DMS153 (cell line): ENCODE data around the gene DGKQ.

Experiments
- DNase-seq: peaks from one replicate; lab custom pipeline; 2025; lab: John Stamatoyannopoulos, UW

Gene DGKQ, protein sequence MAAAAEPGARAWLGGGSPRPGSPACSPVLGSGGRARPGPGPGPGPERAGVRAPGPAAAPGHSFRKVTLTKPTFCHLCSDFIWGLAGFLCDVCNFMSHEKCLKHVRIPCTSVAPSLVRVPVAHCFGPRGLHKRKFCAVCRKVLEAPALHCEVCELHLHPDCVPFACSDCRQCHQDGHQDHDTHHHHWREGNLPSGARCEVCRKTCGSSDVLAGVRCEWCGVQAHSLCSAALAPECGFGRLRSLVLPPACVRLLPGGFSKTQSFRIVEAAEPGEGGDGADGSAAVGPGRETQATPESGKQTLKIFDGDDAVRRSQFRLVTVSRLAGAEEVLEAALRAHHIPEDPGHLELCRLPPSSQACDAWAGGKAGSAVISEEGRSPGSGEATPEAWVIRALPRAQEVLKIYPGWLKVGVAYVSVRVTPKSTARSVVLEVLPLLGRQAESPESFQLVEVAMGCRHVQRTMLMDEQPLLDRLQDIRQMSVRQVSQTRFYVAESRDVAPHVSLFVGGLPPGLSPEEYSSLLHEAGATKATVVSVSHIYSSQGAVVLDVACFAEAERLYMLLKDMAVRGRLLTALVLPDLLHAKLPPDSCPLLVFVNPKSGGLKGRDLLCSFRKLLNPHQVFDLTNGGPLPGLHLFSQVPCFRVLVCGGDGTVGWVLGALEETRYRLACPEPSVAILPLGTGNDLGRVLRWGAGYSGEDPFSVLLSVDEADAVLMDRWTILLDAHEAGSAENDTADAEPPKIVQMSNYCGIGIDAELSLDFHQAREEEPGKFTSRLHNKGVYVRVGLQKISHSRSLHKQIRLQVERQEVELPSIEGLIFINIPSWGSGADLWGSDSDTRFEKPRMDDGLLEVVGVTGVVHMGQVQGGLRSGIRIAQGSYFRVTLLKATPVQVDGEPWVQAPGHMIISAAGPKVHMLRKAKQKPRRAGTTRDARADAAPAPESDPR

DNA sequence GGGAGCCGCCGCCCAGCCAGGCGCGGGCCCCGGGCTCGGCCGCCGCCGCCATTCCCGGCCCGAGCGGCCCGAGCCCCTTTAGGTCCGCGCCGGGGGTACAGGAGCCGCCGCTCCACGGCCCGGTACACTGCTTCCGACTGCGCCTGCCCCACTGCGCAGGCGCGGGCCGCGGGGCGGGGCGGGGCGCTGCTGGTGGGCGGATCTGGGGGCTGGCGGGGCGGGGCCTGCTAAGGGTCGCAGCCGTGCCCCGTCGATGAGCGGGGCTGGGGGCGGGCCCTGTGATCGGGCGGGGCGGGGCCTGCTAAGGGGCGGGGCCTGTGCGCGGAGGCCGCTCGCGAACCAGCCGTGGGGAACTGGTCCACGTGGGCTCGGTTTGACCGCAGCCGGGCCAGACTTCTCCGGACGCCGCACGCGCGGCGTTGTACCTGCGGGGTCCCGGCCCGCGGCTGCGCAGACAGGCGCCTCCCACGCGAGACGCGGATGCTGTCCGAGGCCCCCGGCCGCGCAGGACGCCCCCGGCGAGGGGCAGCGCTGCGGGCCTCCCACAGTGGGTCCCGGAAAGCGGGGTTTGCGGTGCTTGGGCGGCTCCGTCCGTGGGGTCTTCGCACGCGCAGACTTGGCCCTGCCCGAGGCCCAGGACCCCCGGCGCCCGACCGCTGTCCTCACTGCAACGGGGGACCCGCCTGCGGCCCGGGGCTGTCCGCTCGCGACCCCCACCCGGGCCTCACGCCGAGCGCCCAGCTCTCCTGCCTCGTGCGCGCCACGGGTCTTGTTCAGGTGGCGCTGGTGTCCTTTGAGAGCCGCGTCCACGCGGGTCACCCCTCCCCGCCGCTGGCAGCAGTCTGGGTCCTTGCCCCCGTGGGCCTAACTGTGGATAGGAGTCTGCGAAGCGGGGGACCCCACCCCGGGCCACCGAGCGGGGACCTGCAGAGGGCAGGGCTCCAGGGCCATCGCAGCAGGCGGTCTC, at the start of gene DGKQ:
Gene DGKQ (minus strand): TSS at position 139 of the 967 bp plus-strand sequence. CDS start 87 bp downstream, at position 52.
- DNase-seq = no peak

DNA sequence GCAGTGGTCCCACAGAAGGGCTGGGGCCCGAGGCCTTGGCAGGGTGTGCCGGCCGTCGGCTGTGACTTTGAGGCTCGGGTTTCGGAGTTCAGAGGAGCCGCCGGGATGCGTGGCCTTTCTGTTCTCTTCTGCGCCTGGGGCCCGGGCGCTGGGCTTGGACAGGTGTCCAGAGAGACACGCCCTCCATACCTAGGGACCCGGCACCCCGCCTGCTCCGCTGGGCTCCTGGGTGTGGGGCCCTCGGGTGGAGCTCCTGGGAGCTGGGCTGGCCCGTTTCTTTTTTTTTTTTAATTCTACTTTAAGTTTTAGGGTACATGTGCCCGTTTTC, 49.3 kb upstream of the DGKQ start:
- DNase-seq = no peak

DNA sequence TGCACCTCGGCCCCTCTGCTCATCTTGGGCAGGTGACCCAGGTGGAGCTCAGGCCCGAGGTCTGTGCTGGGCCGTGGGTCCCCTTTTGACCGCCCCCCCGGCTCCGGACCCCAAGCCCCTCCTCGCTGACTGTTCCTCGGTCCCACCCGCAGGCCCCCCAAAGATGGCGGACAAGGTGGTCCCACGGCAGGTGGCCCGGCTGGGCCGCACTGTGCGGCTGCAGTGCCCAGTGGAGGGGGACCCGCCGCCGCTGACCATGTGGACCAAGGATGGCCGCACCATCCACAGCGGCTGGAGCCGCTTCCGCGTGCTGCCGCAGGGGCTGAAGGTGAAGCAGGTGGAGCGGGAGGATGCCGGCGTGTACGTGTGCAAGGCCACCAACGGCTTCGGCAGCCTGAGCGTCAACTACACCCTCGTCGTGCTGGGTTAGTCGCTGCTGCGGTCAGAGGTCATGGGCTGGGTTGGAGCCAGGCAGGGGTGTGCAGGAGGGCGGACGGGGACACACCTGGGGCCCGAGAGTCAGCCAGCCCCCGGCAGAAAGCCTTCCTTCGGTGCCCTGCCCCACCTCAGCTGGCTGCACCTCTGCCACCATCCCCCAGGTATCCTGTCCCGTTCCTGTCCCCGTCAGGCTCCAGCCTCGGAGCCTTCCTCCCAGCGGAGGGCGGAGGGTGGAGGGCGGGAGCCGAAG, 48.8 kb upstream of the DGKQ start:
- DNase-seq = no peak

DNA sequence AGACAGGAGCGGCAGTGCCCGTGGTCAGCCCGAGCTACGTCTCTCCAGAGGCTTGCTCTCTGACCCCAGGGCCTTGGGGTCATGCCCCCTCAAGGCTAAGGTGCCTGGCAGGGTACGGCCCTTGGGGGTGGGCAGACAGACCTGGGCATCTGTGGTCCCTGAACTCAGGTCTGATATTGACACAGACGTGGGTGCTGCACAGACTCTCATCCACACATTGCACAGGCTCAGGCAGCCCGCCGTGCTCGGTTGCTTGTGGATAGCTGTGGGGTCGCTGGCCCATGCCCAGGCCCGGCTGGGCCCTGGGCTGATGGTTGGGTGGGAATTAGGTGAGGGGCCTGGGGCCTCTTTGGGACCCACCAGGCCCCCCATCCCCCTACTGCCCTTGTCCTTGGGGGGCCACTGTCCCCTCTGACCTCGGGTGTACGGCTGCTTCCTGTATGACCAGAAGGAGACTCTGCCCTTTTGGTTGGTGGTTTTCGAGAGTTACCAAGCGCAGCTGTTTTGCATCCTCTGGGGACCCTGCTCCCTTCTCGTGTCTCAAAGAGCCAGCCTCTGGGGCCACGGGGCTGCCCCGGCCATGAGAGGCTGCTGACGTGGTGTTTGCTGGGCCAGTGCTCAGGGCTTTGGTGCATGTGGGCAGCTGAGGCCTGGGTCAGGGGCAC, 48.1 kb upstream of the DGKQ start:
- no peak for DNase-seq

DNA sequence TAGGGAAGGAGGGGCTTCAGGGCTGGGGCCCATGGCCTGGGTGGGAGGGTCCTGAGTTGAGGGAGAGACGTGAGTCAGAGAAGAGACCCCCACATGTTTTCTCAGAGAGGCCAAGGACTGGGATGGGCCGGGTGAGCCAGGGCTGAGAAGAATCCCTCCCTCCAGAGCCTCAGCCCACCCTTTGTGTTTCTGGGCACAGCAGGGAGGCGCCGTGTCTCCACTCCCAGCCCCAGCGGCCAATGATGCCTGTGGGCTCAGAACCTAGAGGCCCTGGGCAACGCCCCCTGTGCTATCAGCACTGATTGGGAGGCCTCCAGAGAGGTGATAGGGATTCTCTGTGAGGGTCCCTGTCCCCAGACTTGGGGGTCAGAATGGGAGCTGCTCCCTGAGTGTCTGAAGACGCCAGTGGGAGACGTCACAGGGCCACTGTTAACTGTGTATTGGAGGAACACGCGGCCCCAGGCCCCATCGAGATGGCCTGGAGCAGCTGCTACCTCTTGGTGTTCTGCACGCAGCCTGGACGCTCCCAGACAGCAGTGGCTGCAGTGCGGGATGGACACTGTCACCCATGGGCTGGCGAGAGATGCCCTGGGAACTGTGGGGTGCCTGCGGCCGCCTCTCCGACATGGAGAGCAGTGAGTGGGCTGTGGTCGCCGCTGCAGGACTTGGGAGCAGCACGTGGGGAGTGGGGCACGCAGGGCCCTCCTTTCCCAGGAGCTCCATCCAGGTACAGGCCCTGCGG, 46.5 kb upstream of the DGKQ start:
- DNase-seq = no peak

DNA sequence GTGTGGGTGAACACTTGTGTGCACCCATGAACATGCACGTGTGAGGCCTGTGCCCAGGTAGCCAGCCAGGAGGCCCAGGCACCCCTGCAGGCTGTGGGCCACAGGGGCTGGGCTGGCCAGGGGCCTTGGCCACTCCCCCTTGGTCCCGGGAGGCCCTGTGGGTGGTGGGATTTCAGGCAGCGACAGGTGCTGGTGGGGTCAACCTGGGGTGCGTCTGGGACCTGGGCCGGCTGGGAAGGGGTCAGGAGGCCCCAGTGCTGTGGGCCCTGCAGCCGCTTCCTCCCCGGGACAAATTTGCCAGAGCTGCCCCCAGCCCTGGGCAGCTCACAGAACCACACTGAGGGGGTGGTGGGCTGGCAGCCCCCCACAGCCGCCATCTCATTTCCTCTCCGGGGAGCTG, 46.0 kb upstream of the DGKQ start:
- DNase-seq = no peak

DNA sequence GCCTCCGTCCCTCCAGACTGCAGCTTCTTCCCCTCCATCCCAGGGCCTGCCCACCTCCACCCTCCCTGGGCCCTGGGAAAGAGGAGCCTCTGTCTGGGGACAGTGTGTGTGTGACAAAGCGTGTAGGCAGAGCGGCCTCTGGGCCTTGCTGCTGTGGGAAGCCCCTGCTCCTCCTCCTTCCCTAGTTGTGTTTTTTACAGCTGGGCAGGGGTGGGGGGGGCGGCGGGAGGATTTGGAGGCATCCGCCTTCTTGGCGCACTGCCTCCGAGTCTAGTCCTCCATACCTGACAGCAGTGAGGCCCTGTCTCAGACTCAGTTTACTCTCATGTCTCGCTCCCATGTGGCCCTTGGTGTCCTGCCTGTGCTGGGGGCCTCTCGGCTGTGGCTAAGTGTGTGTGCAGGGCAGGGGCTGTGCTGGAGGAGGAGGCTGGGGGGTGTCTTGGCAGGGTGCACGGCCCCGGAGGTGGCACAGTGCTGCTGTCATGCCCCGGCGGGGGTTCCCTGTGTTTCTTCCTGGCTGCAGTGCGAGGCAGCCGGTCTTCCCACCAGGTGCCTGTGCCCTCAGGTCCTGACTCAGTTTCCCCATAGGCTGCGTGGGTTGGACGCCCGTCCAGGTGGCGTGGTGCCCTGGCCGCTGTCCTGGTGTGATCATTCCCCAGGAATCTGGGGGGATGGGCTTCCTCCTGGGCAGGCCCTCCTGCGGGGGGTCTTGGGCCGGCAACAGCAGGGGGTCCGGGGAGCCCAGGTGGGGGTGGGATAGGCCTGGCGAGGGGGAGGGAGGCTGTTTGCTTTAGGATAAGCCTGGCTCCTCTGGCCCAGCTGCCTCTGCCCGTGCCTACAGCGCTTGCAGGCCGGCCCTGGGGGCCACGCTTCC, 45.0 kb upstream of the DGKQ start:
- no peak for DNase-seq

DNA sequence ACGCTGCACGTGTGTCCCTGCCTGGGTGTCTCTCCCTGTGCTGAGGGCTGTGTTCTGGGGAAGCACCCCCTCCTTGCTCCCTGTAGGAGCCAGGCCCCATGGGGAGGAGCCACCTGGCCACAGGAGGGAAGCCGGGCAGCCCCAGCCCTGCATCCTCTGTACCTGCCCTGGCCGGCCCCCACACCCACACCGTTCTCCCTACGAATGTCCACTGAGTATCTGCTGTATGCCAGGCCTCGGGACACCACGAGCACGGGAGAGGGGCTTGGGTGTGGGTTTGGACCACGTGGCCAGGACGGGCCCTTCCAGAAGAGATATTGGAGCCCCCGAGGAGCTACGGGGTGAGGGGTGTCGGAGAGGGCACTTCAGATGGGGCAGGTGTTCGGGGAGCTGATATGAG, 44.3 kb upstream of the DGKQ start:
- no peak for DNase-seq

DNA sequence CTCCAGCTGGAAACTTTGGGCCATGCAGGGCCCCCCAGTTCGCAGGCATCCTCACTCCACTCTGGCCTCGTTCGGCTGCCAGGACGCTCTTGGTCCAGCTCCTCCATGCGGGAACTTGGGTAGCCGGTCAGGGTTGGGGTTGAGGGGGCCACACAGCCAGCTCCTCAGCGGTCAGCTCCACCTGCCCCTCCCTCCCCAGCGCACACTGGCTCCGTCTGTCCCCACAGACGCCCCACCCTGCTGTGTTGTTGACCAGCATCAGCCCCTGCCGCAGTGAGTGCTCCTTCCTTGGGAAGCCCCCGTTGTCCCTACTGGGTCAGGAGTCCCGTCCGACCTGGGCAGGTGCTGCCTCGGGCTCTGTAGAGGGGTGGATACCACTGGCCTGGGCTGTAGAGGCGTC, 43.8 kb upstream of the DGKQ start:
- DNase-seq = no peak

DNA sequence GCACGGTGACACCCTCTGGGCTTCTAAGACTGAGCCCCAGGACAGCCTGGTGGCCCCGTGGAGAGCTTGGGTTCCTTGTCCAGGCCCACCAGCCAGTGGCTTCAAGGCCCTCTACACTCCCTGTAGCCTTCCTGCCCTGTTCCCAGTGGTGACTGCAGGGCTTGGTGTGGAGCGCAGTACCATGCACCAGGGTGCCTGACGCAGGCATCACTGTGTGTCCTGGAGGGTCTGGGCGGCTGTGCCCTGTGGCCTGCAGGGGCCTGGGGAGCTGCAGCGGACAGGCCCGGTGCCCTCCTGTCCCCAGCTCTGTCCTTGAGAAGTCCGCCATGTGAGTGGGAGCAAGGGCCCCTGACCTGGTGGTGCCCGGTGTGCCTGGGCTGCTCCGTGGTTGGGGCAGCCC, 42.4 kb upstream of the DGKQ start:
- no peak for DNase-seq

DNA sequence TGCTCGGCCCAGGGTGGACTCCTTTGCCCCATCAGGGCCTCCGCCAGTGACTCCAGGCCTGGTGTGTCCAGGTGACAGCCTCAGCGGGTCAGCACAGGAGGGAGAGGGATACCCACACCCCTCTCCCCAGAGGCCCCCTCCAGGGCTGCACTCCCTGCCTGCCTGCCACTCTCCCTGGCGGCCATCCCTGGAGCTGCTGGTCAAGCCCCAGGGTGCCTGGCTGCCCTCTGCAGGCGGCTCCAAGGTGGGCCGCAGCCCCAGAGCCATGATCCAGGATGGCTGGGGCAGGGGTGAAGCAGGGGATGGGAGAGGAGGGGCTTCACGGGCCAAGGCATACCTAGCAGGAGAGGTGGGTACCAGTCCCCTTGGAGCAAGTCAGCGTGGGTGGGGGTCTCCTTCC, 41.8 kb upstream of the DGKQ start:
- DNase-seq = no peak

DNA sequence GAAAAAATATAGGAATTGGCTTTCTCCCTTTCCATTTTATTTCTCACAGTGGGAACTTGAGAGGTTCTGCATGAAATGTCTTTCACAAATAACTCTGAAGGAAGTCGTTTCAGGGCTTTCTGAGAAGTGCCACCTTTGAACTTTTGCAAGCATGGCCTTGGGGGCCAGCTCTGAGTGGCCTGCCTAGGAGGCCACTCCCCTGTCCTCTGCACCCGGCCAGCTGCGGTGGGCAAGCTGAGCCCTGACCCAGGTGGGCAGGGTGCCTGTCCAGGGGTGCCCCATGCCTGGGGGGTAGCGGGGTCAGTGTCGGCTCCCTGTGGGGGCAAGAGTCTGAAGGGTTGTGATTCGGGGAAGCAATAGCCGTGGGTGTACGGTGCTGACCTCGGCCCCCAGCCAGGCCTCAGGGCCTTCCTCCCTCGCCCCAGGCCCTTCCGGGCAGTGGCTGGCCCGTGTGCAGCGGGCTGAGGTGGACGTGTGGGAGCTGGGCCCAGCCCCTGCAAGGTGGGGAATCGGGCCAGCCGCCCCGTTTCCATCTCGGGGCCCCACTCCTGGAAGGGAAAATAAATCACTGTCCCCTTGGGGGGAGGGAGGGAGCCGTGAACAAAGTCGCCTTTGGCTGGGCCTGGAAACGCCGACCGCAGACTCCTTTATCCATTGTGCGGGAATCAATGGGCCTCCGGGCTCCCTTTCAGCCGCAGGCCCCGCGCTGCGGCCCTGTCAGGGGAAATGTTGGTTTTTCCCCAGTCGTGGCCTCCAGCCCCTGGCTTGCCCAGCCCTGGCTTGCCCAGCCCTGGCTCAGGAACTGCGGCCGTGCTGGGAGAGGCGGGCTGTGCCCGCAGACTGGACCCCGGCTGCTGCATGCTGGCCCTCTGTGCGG, 41.2 kb upstream of the DGKQ start:
- no peak for DNase-seq

DNA sequence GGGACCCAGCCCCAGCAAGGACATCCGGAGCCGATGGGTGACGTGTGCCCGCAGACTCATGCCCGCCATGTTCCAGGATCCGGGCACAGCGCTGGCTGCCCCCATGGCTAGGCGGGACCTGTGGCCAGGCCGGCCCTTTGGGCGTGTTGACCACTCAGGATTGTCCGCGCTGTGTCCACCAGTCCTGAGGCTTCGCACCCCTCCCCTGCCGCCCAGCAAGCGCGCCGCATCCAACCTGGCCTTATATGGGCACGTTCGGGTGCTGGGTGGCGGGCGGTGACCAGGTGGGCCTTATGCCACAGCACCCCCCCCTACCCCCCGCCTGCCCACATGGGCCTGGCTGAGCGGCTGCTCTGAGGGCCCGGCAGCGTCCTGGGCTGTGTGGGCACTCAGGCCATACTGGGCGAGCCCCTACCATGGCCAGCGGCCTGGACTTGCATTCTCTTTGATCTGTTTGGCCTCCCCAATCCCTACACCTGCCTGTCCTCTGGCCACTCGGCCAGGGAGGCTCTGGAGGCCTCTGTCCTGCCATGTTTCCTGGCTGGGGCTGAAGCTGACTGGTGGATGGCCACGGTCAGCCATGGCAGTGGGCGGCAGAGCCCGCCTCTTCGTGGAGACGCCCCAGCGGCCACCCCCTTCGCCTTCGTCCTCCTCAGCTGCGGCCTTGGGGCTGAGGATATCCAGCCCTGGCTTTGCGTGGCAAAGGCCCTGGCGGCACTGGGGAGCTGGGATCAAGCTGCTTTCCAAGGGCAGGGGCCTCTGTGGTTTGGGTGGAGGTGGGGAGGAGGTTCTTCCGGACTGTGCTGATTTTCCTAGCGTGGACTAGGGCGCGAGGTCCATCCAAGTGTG, 40.1 kb upstream of the DGKQ start:
- no peak for DNase-seq

DNA sequence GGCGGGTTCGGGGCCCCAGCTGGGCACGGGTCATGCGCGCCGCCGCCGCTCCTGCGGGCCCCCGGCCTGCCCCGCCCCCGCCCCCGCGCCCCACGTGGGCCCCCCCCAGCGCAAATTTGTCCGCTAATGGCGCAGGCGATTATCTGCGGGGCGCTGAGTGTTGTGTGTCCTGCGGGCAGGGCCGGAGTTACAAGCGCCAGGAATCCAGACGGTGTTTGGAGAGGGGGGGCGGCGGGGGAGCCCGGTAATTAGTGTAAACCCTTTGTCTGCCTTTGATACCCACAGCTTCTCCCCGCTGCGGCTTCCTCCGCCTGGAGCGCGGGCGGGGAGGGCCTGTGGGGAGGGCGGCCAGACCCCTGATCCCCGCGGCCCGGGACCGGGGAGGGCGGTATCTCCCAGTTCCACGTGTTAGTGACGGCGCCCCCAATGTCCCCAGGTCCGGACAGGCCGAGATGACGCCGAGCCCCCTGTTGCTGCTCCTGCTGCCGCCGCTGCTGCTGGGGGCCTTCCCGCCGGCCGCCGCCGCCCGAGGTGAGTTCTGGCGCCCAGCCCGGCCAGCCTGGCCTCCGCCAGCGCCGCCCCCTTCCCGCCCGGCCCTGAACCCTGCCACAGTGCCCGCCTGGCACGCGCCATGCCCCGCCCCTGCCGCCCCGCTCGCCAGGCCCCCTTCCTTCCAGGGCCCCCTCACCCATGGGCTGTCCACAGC, 38.8 kb upstream of the DGKQ start:
- DNase-seq = no peak

DNA sequence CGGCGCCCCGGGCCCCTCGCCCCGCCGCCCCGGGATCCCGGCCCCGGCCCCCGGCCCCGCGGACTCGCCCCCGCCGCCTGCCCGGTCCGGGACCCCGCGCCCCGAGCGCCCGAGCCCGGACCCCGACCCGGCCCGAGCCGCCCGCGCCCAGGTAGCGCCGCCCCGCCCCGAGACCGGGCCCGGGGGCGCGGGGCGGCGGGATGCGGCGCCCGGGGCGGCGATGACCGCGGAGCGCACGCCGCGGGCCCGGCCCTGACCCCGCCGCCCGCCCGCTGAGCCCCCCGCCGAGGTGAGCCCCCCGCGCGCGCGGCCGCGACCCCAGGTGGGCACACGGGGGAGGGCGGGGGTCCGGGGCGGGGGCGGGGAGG, 38.3 kb upstream of the DGKQ start:
- no peak for DNase-seq

DNA sequence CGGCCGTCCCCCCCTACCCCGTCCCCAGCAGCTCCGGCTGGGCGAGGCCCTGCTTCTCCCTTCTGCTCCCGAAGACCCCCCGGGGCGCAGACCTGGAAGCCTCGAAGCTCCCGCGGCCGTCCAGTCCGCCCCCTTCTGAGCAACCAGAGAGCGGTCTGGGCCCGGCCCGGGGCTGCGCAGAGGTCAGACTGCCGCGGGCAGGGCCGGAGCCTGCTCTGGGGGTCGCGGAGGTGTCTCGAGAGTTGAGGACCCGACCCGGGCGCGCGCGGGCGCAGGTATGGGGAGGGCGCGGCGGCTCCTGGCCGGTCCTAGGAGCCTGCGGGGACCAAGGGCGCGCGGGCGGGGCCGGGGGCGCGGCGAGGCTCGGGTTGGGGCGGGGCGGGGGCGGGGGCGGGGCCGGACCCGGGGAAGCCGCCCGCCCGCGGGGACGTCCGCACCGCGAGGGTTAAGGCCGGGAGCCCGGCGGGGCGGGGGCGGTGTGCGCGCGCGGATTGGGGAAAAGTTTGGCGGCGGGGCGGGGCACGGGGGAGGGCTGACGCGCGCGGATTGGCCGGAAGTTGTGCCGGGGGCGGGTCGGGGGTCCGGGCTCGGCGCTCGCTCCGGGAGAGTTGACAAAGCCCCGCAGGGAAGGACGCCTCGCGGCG, 37.8 kb upstream of the DGKQ start, which contains the start of gene FGFRL1:
Gene FGFRL1 (plus strand): TSS at position 605 of the 644 bp plus-strand sequence. CDS start 860 bp downstream, outside the sequence.
- no peak for DNase-seq
